Thoracic aorta (tissue), 2 donors: Measurements from ENCODE around the gene RBMS3. TPM values are rescaled to one million over a fixed set of nuclear protein-coding genes. Genes with fewer than 3 reads are reported as not detected.

Experiments
- ATAC-seq: fragments of 150-250 bp; one replicate; pipeline ENCODE4 v1.8.0; 2017; ENCODE audit warnings: low read depth; ENCODE audit not compliant: insufficient number of reproducible peaks, low FRiP score
- DNase-seq: peaks from one replicate; pipeline ENCODE4 v3.0.0-alpha.2; 2020; ENCODE audit warnings: low spot score
- H3K27ac ChIP-seq, 2 donors: fragments of 200-600 bp; sonication (generic); 1 replicate in 1 of 2; 2 replicates in 1 of 2; pipeline ENCODE4 v1.5.1; 2016; ENCODE audit warnings: mild to moderate bottlenecking in 2 of 2, moderate library complexity in 2 of 2
- H3K27me3 ChIP-seq: fragments of 200-600 bp; sonication (generic); replicated peaks from 2 replicates; pipeline ENCODE4 v1.6.0; 2016; ENCODE audit warnings: mild to moderate bottlenecking; ENCODE audit not compliant: insufficient read depth
- H3K36me3 ChIP-seq: fragments of 200-600 bp; sonication (generic); one replicate; pipeline ENCODE4 v1.5.1; 2016
- H3K4me1 ChIP-seq, 2 donors: fragments of 200-600 bp; sonication (generic); 1 replicate in 1 of 2; 2 replicates in 1 of 2; pipeline versions ENCODE4 v1.5.1 to v1.6.0; 2016; ENCODE audit warnings: low read depth in 2 of 2, mild to moderate bottlenecking in 1 of 2; ENCODE audit not compliant: control insufficient read depth in 1 of 2
- H3K4me3 ChIP-seq: fragments of 200-600 bp; sonication (generic); 2 replicates; pipeline ENCODE4 v1.5.1; 2016; ENCODE audit warnings: mild to moderate bottlenecking
- H3K9me3 ChIP-seq: fragments of 200-600 bp; sonication (generic); 2 replicates; pipeline ENCODE4 v1.5.1; 2016
- total RNA-seq, 2 donors: library from RNA; depleted of rRNA; stranded (reverse); fragments of >200 nt; gene quantifications; one replicate each; pipeline versions ENCODE4 v1.1.0 to v1.2.3, GENCODE V29; 2016
- TF ChIP-seq, protein P1 (sequence below): fragments of 200-600 bp; sonication (generic); IDR thresholded peaks from one replicate; pipeline ENCODE4 v1.5.1; 2019; ENCODE audit warnings: antibody characterized with exemption

RBMS3 gene
- total RNA-seq, 2 donors from 2014 or later, result 149 to 186 TPM

- Histone ChIP-seq H3K4me3 (no peak overlapping the region), H3K27ac (no peak overlapping the region), H3K27me3 (no peaks in the 10 kb centered on the region), H3K9me3 (no peaks in the 10 kb centered on the region), H3K36me3 (no peaks in the 10 kb centered on the region), H3K4me1 (peaks cover 10 to 20% of the 10 kb centered on the region in 2 donors)
- no peak for ATAC-seq
- no peak for DNase-seq
- TF ChIP-seq, protein P1, sequence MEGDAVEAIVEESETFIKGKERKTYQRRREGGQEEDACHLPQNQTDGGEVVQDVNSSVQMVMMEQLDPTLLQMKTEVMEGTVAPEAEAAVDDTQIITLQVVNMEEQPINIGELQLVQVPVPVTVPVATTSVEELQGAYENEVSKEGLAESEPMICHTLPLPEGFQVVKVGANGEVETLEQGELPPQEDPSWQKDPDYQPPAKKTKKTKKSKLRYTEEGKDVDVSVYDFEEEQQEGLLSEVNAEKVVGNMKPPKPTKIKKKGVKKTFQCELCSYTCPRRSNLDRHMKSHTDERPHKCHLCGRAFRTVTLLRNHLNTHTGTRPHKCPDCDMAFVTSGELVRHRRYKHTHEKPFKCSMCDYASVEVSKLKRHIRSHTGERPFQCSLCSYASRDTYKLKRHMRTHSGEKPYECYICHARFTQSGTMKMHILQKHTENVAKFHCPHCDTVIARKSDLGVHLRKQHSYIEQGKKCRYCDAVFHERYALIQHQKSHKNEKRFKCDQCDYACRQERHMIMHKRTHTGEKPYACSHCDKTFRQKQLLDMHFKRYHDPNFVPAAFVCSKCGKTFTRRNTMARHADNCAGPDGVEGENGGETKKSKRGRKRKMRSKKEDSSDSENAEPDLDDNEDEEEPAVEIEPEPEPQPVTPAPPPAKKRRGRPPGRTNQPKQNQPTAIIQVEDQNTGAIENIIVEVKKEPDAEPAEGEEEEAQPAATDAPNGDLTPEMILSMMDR, result no peak
Observed at GRCh38 chr3:29679944-29680343, 399.1 kb downstream of the RBMS3 start.

DNA sequence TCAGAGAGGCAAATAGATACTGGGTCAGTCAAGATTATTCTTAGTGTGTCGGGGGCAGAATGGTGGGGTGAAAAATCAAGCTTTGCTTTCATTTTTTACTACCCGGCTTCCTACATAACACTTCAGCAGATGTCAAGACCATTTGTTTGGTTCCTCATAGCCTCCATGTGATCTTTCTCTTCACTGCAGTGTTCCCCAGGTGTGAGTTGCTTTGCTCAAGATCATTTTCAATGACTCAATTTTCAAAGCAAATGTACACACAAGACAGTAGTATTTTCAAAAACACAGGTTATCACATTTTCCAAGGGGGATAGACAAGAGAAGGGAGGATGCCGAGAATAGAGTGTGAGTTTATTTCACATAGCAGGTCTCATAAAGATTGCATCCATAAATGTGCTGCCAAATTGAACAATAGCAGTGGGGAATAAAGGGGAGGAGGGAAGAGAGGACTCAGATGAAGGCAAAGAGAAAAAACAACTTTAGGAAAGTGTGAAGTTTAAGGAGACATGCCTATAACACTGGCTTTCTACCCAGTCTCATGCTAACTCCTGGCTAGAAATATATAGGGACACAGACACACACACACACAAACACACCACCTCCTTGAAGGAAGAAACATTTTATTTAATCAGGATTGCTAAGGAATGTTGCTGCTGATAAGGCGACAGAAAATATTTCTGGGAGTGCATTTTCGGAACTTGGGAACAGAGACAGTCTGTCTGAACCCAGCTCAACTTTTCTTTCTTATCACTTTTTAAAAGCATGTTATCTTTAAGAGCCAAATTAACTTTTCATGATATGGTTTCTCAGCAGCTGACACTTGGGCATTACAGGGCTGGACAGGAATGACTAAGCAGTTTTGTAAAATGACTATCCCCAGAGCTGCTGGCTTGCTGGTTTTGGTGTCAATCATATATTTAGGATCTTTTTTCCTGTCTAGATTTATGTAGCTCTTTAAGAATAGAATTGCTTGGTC, 402.4 kb downstream of the RBMS3 start:
- no peak for DNase-seq
- TF ChIP-seq, protein P1, result no peak
- no peaks in the 10 kb centered on the region for H3K9me3 ChIP-seq
- H3K27me3 ChIP-seq, result no peaks in the 10 kb centered on the region
- H3K4me3 ChIP-seq, result peak overlapping the region; percentile 41
- peak overlapping the region; percentile 62 to 80 for H3K27ac ChIP-seq
- no peaks in the 10 kb centered on the region for H3K36me3 ChIP-seq
- ATAC-seq, result no peak
- peaks cover 10 to 31% of the 10 kb centered on the region in 2 donors for H3K4me1 ChIP-seq

- Histone ChIP-seq H3K27ac (peak overlapping the region; percentile 36 to 39), H3K4me1 (peaks cover 10 to 38% of the 10 kb centered on the region in 2 donors), H3K9me3 (no peaks in the 10 kb centered on the region), H3K4me3 (no peak overlapping the region), H3K27me3 (no peaks in the 10 kb centered on the region), H3K36me3 (no peaks in the 10 kb centered on the region)
- TF ChIP-seq, protein P1, result no peak
- ATAC-seq (no peak), DNase-seq (no peak)
Observed at GRCh38 chr3:29686889-29687592, 406.2 kb downstream of the RBMS3 start.

- TF ChIP-seq, protein P1, result no peak
- no peak overlapping the region for H3K27ac ChIP-seq
- H3K4me3 ChIP-seq, result no peak overlapping the region
- DNase-seq (no peak), ATAC-seq (no peak)
- H3K36me3 ChIP-seq, result no peaks in the 10 kb centered on the region
- H3K4me1 ChIP-seq, result peaks cover 16 to 46% of the 10 kb centered on the region in 2 donors
- no peaks in the 10 kb centered on the region for H3K27me3 ChIP-seq
- H3K9me3 ChIP-seq, result no peaks in the 10 kb centered on the region
Observed at GRCh38 chr3:29690686-29691353, 409.9 kb downstream of the RBMS3 start.

- ATAC-seq (no peak), DNase-seq (no peak)
- H3K4me1 ChIP-seq, result peaks cover 30 to 62% of the 10 kb centered on the region in 2 donors
- H3K36me3 ChIP-seq, result no peaks in the 10 kb centered on the region
- TF ChIP-seq, protein P1, result no peak
- H3K27ac ChIP-seq, result peak overlapping the region; percentile 42 to 77
- H3K4me3 ChIP-seq, result no peak overlapping the region
- H3K27me3 ChIP-seq, result no peaks in the 10 kb centered on the region
- H3K9me3 ChIP-seq, result no peaks in the 10 kb centered on the region
Observed at GRCh38 chr3:29693863-29694262, 413.0 kb downstream of the RBMS3 start.
